GM06990 (cell line): ENCODE results near the gene PALLD.

Experiments used
- DNase-seq: peaks from one replicate; pipeline ENCODE4 v3.0.0-alpha.2; 2011; ENCODE audit not compliant: insufficient read length; ENCODE audit errors: extremely low read depth
- H3K27me3 ChIP-seq: replicated peaks from 2 replicates; pipeline ENCODE4 v1.6.0; 2011; ENCODE audit warnings: low read length; ENCODE audit not compliant: control insufficient read depth, insufficient read depth
- H3K36me3 ChIP-seq: 2 replicates; pipeline ENCODE4 v1.5.1; 2011; ENCODE audit warnings: low read length; ENCODE audit not compliant: control insufficient read depth, insufficient read depth
- H3K4me3 ChIP-seq: replicated peaks from 2 replicates; pipeline ENCODE4 v1.5.1; 2011; ENCODE audit warnings: low read depth, mild to moderate bottlenecking, control low read depth, low read length
- TF ChIP-seq, protein P1 (sequence below): IDR thresholded peaks from 2 replicates; pipeline ENCODE4 v1.5.1; 2011; ENCODE audit warnings: low read length, control low read depth, mild to moderate bottlenecking, inconsistent platforms; ENCODE audit not compliant: insufficient read depth, poor library complexity, severe bottlenecking

PALLD gene

DNA sequence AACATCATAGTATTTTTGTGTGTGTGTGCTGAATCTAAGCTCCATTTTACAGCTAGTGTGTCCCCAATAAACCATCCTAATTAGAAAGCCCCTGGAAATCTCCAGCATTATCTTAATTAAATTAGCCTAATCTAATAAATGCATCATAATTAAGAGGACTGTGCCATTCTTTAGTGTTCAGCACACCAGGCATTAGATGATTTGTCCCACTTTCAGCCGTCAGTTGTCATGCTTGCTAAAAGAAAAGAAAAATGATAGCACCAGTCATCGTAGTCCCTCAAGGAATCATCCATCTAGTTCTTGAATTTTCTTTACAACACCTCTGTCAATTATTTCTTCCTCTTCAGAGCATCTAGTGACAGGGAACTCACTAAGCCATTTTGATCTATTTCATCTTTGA lies 155.9 kb downstream of the PALLD start:
- no peaks in the 10 kb centered on the region for H3K36me3 ChIP-seq
- H3K4me3 ChIP-seq = no peak overlapping the region
- no peaks in the 10 kb centered on the region; the same call in 1 of the 2 replicates for H3K27me3 ChIP-seq
- no peak for DNase-seq
- TF ChIP-seq, protein P1, sequence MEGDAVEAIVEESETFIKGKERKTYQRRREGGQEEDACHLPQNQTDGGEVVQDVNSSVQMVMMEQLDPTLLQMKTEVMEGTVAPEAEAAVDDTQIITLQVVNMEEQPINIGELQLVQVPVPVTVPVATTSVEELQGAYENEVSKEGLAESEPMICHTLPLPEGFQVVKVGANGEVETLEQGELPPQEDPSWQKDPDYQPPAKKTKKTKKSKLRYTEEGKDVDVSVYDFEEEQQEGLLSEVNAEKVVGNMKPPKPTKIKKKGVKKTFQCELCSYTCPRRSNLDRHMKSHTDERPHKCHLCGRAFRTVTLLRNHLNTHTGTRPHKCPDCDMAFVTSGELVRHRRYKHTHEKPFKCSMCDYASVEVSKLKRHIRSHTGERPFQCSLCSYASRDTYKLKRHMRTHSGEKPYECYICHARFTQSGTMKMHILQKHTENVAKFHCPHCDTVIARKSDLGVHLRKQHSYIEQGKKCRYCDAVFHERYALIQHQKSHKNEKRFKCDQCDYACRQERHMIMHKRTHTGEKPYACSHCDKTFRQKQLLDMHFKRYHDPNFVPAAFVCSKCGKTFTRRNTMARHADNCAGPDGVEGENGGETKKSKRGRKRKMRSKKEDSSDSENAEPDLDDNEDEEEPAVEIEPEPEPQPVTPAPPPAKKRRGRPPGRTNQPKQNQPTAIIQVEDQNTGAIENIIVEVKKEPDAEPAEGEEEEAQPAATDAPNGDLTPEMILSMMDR = no peak

DNA sequence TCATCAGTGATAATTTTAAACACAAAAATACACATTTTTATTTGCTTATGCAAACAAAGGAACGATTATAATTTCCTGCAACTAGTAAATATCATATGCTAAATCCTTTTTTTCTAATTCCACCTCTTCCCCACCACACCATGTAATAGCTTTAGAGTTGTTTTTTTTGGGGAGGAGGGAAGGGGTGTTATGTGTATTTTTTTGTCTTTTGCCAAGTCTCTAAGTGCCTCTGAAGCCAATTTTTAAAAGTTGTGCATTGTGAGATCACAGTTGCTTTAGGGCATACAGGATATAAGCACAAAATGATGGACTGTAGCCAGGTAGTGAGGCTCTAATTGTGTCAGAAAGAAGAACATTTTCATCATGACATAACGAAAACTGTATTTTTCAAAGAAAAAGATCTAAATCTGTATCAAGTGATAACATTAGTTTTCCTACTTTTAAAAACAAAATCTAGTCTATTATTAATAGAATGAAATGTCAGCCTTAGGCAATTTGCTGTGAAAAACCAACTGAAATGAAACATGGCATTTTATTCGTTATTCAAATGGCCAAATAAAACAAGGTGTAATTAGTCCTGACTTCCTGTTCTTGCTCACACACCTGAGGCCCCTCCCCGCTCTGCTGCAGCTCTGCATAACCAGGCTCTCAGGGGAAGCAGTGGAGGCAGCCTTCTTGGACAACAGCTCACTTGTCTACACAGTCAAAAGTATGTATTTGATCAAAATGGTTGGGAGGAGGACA lies 157.4 kb downstream of the PALLD start:
- TF ChIP-seq, protein P1 = no peak
- Histone ChIP-seq H3K27me3 (no peaks in the 10 kb centered on the region), H3K4me3 (no peak overlapping the region), H3K36me3 (no peaks in the 10 kb centered on the region)
- DNase-seq = no peak

DNA sequence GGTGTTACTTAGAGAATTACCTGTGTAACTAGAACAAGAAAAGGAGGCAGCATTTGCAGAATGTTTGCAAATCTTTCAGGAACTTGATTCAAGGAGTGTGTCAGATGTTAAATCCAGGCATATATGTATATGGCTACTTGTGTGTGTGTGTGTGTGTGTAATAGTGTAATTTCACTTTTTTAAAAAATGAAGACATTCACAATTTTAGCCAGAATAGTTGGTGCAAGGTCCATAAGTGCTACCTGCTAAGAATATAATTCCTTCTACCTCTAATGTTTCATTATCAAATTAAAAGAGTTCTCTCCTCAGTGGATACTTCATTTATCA lies 158.0 kb downstream of the PALLD start:
- no peaks in the 10 kb centered on the region for H3K36me3 ChIP-seq
- no peaks in the 10 kb centered on the region for H3K27me3 ChIP-seq
- TF ChIP-seq, protein P1 = no peak
- DNase-seq = no peak
- no peak overlapping the region for H3K4me3 ChIP-seq

DNA sequence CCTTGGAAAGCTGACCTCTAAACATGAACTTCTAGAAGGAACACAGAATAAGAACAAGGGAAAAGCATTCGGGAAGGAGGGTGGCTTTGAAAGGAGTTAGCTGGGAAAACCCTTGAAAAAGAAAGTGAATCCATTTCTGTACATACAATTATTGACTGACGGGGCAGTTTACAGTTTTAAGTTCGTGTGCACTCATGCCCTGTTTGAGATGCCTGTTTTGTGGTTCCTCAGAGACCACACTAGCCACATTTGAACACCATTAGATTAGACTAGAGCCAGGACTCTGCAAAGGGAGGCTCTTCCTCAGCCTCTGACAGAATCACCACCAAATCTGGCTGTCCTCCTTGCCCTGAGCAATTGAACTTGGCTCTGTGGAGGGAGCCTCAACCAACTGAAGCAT lies 158.3 kb downstream of the PALLD start:
- DNase-seq = no peak
- H3K36me3 ChIP-seq = no peaks in the 10 kb centered on the region
- H3K27me3 ChIP-seq = no peaks in the 10 kb centered on the region
- TF ChIP-seq, protein P1 = no peak
- H3K4me3 ChIP-seq = no peak overlapping the region

DNA sequence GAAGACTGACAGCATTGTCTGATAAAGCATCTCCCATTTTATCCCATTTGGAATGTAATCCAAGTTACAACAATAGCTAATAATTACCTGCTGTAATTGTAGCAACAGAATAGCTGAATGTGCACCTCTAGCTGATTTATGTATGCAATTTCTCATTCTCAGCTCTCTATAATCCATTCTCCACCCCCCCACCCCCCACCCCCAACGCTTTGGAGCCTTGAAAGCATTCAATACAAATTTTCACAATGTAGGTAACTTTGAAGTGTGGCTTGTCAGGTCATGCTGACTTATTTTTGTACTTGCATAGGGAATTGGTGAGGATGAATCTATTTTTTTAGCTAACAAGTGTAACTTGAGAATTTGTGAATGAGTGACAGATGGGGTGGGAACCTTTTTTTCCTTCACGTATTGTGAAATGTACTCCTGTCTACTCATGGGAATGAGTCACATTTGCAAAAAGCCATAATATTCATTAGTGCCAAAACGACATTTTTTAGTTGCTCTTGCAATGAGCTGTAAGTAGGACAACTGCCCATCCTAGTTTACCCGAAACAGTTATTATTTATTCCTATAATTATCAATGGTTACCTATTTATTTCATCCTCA lies 159.3 kb downstream of the PALLD start:
- Histone ChIP-seq H3K27me3 (no peaks in the 10 kb centered on the region), H3K4me3 (no peak overlapping the region), H3K36me3 (no peaks in the 10 kb centered on the region)
- TF ChIP-seq, protein P1 = no peak
- no peak for DNase-seq

DNA sequence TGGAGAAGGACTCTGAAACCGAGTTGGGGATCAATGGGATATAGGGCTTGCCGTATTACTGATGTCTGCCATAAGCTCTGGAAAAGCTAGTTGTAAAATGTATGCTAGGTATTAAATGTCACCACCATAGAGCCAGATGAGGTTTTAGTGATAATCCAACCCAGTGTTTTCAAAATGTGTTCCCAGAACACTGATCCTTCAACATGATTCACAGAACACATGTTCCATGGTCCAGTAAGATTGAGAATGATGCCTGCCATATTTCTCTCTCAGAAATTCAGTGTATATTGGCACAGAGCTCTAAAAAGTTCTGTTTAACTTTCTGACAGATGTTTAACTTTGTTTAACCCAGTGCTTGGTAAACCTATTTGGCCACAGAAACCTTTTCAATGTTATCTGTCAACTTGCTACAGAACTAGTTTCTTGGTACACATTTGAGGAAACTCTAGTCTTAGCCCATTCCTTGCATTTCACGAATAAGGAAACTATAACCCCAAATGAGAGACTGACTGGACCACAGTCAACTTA lies 160.2 kb downstream of the PALLD start:
- H3K4me3 ChIP-seq = no peak overlapping the region
- no peaks in the 10 kb centered on the region for H3K27me3 ChIP-seq
- no peaks in the 10 kb centered on the region for H3K36me3 ChIP-seq
- TF ChIP-seq, protein P1 = no peak
- DNase-seq = no peak
